Kidney (tissue), 22 donors: ENCODE results near the gene ARHGAP22. TPM values are rescaled to one million over a fixed set of nuclear protein-coding genes. Genes with fewer than 3 reads are reported as not detected.

Experiments
- DNase-seq, 5 donors: peaks; one replicate each; pipeline ENCODE4 v3.0.0-alpha.2; 2013 to 2020
- FAIRE-seq: peaks from 2 replicates; lab custom pipeline; 2012; peaks lifted over from hg19 to GRCh38; lab: Jason Lieb, UNC
- H3K27ac ChIP-seq, 2 donors: one replicate each; pipeline ENCODE4 v1.7.0; 2013; ENCODE audit warnings: low read depth in 2 of 2, low read length in 2 of 2, inconsistent platforms in 1 of 2
- H3K27me3 ChIP-seq: one replicate; pipeline ENCODE4 v1.7.1; 2013; ENCODE audit warnings: low read length, inconsistent platforms; ENCODE audit not compliant: control insufficient read depth, insufficient read depth
- H3K36me3 ChIP-seq, 3 donors: one replicate each; pipeline versions ENCODE4 v1.7.0 to v1.7.1; 2013; ENCODE audit warnings: low read length in 3 of 3, control low read depth in 1 of 3, inconsistent platforms in 1 of 3; ENCODE audit not compliant: insufficient read depth in 3 of 3, control insufficient read depth in 2 of 3
- H3K4me1 ChIP-seq, 3 donors: one replicate each; pipeline versions ENCODE4 v1.7.0 to v1.7.1; 2013; ENCODE audit warnings: low read length in 3 of 3, inconsistent platforms in 1 of 3, low read depth in 1 of 3; ENCODE audit not compliant: control insufficient read depth in 2 of 3, insufficient read depth in 2 of 3
- H3K4me3 ChIP-seq, 3 donors: one replicate each; pipeline versions ENCODE4 v1.7.0 to v1.8.1; 2013; ENCODE audit warnings: low read length in 3 of 3, control low read depth in 1 of 3, inconsistent platforms in 1 of 3
- H3K9ac ChIP-seq, 3 donors: one replicate each; pipeline versions ENCODE4 v1.7.0 to v1.7.1; 2013; ENCODE audit warnings: low read length in 3 of 3, control low read depth in 1 of 3, inconsistent platforms in 1 of 3
- H3K9me3 ChIP-seq, 3 donors: one replicate each; pipeline versions ENCODE4 v1.7.0 to v1.7.1; 2013; ENCODE audit warnings: low read length in 3 of 3, control low read depth in 1 of 3, inconsistent platforms in 1 of 3; ENCODE audit not compliant: control insufficient read depth in 2 of 3, insufficient read depth in 1 of 3
- CTCF ChIP-seq: IDR thresholded peaks from 3 replicates; pipeline ENCODE4 v1.5.1; 2012; ENCODE audit warnings: mild to moderate bottlenecking, moderate library complexity, borderline replicate concordance; ENCODE audit not compliant: insufficient read depth; ENCODE audit errors: extremely low read depth
- intact Hi-C: fragments of 100-400 bp; cut with DNase I; formaldehyde crosslinking; loops from one replicate; pipeline ENCODE4 v1.11.1; 2022
- long read RNA-seq, 10 donors: library from polyadenylated mRNA in 1 of 10; unstranded in 1 of 10; transcript quantifications; one replicate each; pipeline ENCODE4 v2.0.0 and lab custom pipeline, GENCODE V29; 2021 to 2026
- polyA plus RNA-seq: library from polyadenylated mRNA; stranded (reverse); fragments of 350-450 nt; fragmentation: Illumina TruSeq; extraction: RNeasy Lipid Tissue Mini Kit (QIAGEN cat#74804); gene quantifications from one replicate; pipeline ENCODE4 v1.2.3, GENCODE V29; 2014; ENCODE audit warnings: low read depth, low replicate concordance; ENCODE audit not compliant: insufficient read depth
- total RNA-seq: library from RNA; stranded (reverse); fragmentation: NEBNext Ultra II Directional; extraction: Animal tissue kit (Norgen Biotek cat#: 25700); gene quantifications from one replicate; pipeline ENCODE4 v1.2.1, GENCODE V29; 2021
- donor health status: control.
- donor health status: control.
- donor health status: control.
- donor health status: control.
- donor health status: control.
- donor health status: DM: yes; HTN: yes; CAD: no.
- donor health status: Normal renal cell carcinoma (clear cell type).

Gene ARHGAP22
- total RNA-seq (6.6 TPM), polyA plus RNA-seq (0.62 TPM)
- long read RNA-seq, donor 1, result 0 reads
- long read RNA-seq, donor 2, result 0 reads
- long read RNA-seq, donor 3, result 0 reads
- long read RNA-seq, donor 4, result 0 reads
- long read RNA-seq, donor 5, result 0 reads
- long read RNA-seq, donor 6, result 0 reads
- long read RNA-seq, donor 7, partial matches to known transcripts, result 1 of 8 reads
- long read RNA-seq, donor 7, other reads (novel, unspliced or antisense), result 6 of 8 reads
- long read RNA-seq, donor 8, partial matches to known transcripts, result 0 of 1 reads
- long read RNA-seq, donor 8, other reads (novel, unspliced or antisense), result 0 of 1 reads
- long read RNA-seq, donor 9, result 0 reads
- long read RNA-seq, donor 10, partial matches to known transcripts, result 0 of 2 reads
- long read RNA-seq, donor 10, other reads (novel, unspliced or antisense), result 0 of 2 reads

- no peak for FAIRE-seq
- H3K4me3 ChIP-seq, result peak within 1 kb of the TSS; percentile 24 to 42 (median 35)
- no peaks in the 10 kb centered on the region for H3K27me3 ChIP-seq
- DNase-seq, result peak in 4 of 5 donors; percentile 14 to 71 (median 43)
- no peak within 1 kb of the TSS for H3K27ac ChIP-seq
- H3K36me3 ChIP-seq, result no peaks in the 10 kb centered on the region
- no peak within 1 kb of the TSS for H3K9ac ChIP-seq
- peaks cover 0 to 7% (median 0%) of the 10 kb centered on the region in 3 donors for H3K4me1 ChIP-seq
- no peak for TF ChIP-seq CTCF
- no peaks in the 10 kb centered on the region for H3K9me3 ChIP-seq
- intact Hi-C loops, result no loop called here
Observed at GRCh38 chr10:48604991-48605508, at the start of gene ARHGAP22. Gene ARHGAP22 (minus strand): TSS chr10:48605073. CDS start chr10:48604796, 277 bp downstream.

GRCh38 chr10:48653944-48654698 is 49.2 kb upstream of the ARHGAP22 start:
- peaks cover 0 to 8% (median 4%) of the 10 kb centered on the region in 3 donors for H3K4me1 ChIP-seq
- FAIRE-seq (no peak), DNase-seq (no peak)
- no peaks in the 10 kb centered on the region for H3K27me3 ChIP-seq
- H3K27ac ChIP-seq, result no peak overlapping the region
- intact Hi-C loops, result no loop called here
- H3K9me3 ChIP-seq, result no peaks in the 10 kb centered on the region
- H3K9ac ChIP-seq, result no peak overlapping the region
- H3K36me3 ChIP-seq, result no peaks in the 10 kb centered on the region
- H3K4me3 ChIP-seq, result no peak overlapping the region
- TF ChIP-seq CTCF, result no peak

GRCh38 chr10:48653347-48653746 is 48.5 kb upstream of the ARHGAP22 start:
- FAIRE-seq (no peak), DNase-seq (no peak)
- TF ChIP-seq CTCF, result no peak
- no peak overlapping the region for H3K27ac ChIP-seq
- H3K4me1 ChIP-seq, result peaks cover 0 to 8% (median 4%) of the 10 kb centered on the region in 3 donors
- no peaks in the 10 kb centered on the region for H3K27me3 ChIP-seq
- H3K9me3 ChIP-seq, result no peaks in the 10 kb centered on the region
- H3K36me3 ChIP-seq, result no peaks in the 10 kb centered on the region
- intact Hi-C loops, result no loop called here
- no peak overlapping the region for H3K9ac ChIP-seq
- no peak overlapping the region for H3K4me3 ChIP-seq
